ENCODE results near the gene RAB8B.

The RAB8B gene

GRCh38 chr15:63243101-63243500 is 53.7 kb downstream of the RAB8B start:
- DNase-seq = no peak
- TF ChIP-seq POLR2A (IDR thresholded peaks at IDR 0.05; ENCODE audit: low read length) = no peak
- no peak for TF ChIP-seq GATA1 (IDR thresholded peaks at IDR 0.05; ENCODE audit: low read depth, low read length)

DNA sequence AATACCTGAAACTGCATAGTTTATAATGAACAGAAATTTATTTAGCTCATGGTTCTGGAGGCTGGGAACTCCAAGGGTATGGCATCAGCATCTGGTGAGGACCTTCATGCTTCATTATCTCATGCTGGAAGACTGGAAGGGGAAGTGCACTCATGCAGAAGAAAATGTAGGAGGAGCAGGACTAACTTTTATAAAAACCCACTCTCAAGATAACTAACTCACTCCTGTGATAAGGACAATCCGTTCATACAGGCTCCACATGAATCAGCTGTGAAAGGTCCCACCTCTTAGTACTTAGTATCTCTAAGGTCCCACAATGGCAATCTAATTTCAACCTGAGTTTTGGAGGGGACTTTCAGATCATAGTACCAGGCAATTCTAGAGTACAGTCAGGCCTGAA is 54.4 kb downstream of the RAB8B start:
- TF ChIP-seq POLR2A (IDR thresholded peaks at IDR 0.05; ENCODE audit: low read length) (no peak), GATA1 (IDR thresholded peaks at IDR 0.05; ENCODE audit: low read depth, low read length) (no peak)
- DNase-seq = peak in 1 of 2 experiments; percentile 19

DNA sequence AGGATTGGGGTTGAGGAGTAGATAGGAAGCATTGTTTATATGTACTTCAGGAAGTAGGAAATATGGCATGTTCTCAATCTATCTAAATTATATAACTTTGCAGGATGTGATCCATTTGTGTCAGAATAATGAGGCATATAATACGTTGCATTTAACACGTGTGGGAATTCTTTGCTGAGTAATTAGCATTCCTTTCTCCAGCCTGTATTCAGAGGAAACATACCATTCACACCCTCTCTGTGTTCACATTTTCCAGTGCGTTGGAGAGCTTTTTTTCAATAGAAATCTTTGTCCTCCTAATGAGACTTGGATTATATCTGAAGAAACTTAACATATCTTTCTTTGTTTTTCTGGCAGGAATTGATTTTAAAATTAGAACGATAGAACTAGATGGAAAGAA is 55.0 kb downstream of the RAB8B start:
- DNase-seq = no peak
- TF ChIP-seq POLR2A (IDR thresholded peaks at IDR 0.05; ENCODE audit: low read length) = no peak
- TF ChIP-seq GATA1 (IDR thresholded peaks at IDR 0.05; ENCODE audit: low read depth, low read length) = no peak

- no peak for TF ChIP-seq POLR2A (IDR thresholded peaks at IDR 0.05; ENCODE audit: low read length)
- no peak for TF ChIP-seq GATA1 (IDR thresholded peaks at IDR 0.05; ENCODE audit: low read depth, low read length)
- DNase-seq = no peak
These were observed 55.7 kb downstream of the RAB8B start for GRCh38 chr15:63244976-63245645.

DNA sequence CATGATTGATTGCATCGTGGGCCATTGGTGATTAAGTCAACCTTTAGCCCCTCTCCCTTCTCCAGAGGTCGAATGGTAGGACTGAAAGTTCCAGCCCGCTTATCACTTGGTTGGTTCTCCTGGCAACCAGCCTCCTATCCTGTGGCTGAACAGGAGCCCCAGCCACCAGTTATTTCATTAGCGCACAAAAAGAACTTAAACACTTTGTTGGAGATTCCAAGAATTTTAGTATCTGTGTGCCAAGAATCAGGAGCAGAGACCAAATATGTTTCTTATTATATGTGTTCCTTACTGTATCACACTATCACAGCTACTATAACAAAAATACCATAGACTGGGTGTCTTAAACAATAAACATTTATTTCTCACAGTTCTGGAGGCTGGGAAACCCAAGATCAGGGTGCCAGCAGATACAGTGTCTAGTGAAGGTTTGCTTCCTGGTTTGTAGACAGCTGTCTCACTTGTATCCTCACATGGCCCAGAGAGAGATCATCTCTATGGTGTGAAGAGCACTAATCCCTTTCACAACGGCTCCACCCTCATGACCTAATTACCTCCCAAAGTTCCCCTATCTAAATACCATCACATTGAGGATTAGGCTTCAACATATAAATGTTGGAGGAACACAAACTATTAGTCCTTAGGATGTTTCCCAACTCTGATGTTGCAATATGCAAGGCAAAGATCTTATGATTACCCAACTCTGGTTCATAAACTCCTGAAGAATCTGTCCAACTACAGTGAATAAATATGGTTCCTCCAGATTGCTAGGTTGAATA is 57.5 kb downstream of the RAB8B start:
- no peak for TF ChIP-seq GATA1 (IDR thresholded peaks at IDR 0.05; ENCODE audit: low read depth, low read length)
- TF ChIP-seq POLR2A (IDR thresholded peaks at IDR 0.05; ENCODE audit: low read length) = no peak

GRCh38 chr15:63250312-63250965 is 61.0 kb downstream of the RAB8B start:
- TF ChIP-seq POLR2A (IDR thresholded peaks at IDR 0.05; ENCODE audit: low read length) (no peak), GATA1 (IDR thresholded peaks at IDR 0.05; ENCODE audit: low read depth, low read length) (no peak)
- no peak for DNase-seq

More for the DNA sequence above, 57.5 kb downstream of the RAB8B start:
- DNase-seq = peak in 1 of 2 experiments; percentile 25

DNA sequence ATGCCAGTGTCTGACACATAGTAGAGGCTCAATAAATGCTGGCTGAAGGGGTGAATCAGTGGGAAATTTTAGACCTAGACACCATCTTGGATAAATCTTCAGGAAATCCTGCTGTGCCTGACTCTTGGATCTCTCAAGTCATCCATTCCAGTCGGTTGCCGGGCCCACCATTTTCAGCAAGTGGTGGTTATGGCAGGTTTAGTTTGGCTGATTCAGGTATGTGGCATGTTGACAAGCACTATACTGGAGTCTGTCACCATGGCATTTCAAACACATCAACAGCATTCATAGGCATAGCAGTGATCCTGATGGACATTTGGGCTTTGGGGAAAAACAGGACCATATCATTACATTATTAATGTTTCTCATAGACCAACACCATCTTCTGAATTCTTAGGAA is 62.3 kb downstream of the RAB8B start:
- DNase-seq = no peak
- no peak for TF ChIP-seq GATA1 (IDR thresholded peaks at IDR 0.05; ENCODE audit: low read depth, low read length)
- no peak for TF ChIP-seq POLR2A (IDR thresholded peaks at IDR 0.05; ENCODE audit: low read length)

DNA sequence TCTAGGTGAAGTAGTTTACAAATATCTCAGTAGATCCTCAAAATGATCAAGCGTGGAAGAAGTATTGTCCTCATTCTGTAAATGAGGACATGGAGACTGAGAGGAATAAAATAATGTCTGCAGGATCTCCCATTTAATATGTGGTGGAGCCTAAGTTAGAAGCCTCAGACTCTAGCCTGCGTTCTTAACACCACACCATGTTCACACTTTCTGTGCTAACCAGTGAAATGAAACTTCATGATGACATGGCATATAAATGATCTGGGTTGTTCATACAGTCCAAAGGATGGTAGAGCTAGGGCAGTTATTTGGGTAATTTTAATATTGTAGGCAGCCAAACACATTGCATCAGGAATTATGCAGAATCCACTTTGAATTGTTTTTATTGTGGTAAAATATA is 62.9 kb downstream of the RAB8B start:
- DNase-seq = peak; percentile 12 to 47
- no peak for TF ChIP-seq POLR2A (IDR thresholded peaks at IDR 0.05; ENCODE audit: low read length)
- no peak for TF ChIP-seq GATA1 (IDR thresholded peaks at IDR 0.05; ENCODE audit: low read depth, low read length)

- TF ChIP-seq POLR2A (IDR thresholded peaks at IDR 0.05; ENCODE audit: low read length) = no peak
- no peak for TF ChIP-seq GATA1 (IDR thresholded peaks at IDR 0.05; ENCODE audit: low read depth, low read length)
- DNase-seq = no peak
These were observed 65.6 kb downstream of the RAB8B start for GRCh38 chr15:63254991-63255390.

- TF ChIP-seq POLR2A (IDR thresholded peaks at IDR 0.05; ENCODE audit: low read length) (no peak), GATA1 (IDR thresholded peaks at IDR 0.05; ENCODE audit: low read depth, low read length) (no peak)
These were observed 66.1 kb downstream of the RAB8B start for GRCh38 chr15:63255489-63255990.

DNA sequence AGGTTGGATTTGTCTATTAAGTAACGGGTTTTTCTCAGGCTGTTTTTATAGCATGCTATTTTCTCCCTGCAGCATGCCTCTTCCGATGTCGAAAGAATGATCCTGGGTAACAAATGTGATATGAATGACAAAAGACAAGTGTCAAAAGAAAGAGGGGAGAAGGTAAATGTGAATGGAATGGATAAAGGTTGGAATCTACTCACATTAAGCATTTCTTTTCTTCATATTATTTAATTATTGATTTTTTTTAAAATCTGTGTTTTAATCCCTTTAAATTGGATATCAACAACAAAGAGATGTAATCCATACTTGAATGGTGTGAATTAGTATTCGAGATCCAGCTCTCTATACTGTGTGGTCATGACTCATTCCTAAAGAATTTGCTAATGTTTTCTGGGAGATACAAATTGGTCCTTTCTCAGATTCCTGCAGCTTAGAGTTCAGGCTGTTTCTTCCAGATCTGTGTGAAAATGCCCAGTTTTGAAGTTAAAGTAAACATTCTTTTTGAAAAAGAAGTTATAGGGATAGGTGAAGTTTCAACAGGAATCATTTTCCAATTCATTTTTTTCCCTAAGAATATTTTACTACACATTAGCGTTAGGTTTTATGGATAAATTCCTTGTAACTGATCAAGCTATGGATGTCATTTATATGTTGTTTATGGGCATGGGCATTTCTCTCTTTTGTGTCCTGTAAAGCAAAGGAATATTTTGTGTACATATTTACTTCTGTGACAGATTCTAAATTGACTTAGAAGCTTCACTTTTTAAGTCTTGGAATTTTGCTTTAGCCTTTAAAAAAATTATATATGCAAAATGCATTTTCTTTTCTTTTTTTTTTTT is 67.2 kb downstream of the RAB8B start:
- TF ChIP-seq POLR2A (IDR thresholded peaks at IDR 0.05; ENCODE audit: low read length) (no peak), GATA1 (IDR thresholded peaks at IDR 0.05; ENCODE audit: low read depth, low read length) (no peak)
- DNase-seq = no peak

More at GRCh38 chr15:63255489-63255990, 66.1 kb downstream of the RAB8B start:
- DNase-seq = no peak

- peak; percentile 14 to 25 for DNase-seq
- no peak for TF ChIP-seq GATA1 (IDR thresholded peaks at IDR 0.05; ENCODE audit: low read depth, low read length)
- no peak for TF ChIP-seq POLR2A (IDR thresholded peaks at IDR 0.05; ENCODE audit: low read length)
These were observed 69.3 kb downstream of the RAB8B start for GRCh38 chr15:63258658-63259057.

DNA sequence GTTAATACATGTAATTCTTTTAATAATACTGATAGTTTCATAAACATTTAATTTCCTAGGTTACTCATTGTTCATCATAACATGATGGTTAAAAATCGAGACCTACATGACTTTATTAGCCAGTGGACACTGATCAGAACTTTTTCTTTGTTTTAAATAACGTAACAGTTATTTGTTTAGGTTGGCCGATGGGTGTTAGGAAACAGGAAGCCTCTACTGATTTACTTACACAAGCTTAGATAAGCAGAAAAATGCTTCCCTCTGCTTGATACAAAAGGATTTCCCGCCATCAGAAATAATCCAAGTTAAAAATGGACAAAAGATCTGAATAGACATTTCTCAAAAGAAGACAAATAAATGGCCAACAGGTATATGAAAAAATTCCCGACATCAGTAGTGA is 71.4 kb downstream of the RAB8B start:
- DNase-seq = no peak
- no peak for TF ChIP-seq POLR2A (IDR thresholded peaks at IDR 0.05; ENCODE audit: low read length)
- no peak for TF ChIP-seq GATA1 (IDR thresholded peaks at IDR 0.05; ENCODE audit: low read depth, low read length)
